HG03060 (cell line): ENCODE data around the gene LITAF.
"Not testable (repeated sequence)": the region's sequence is repeated elsewhere in the genome, so short reads cannot be mapped to it uniquely, and the experiment has no call there.

Experiments
- ATAC-seq: cut with Tn5 transposase; IDR thresholded peaks from one replicate; pipeline ENCODE4 v1.9.1; 2021; ENCODE audit warnings: low read depth, moderate number of reproducible peaks; ENCODE audit not compliant: unreplicated experiment

Gene LITAF

DNA sequence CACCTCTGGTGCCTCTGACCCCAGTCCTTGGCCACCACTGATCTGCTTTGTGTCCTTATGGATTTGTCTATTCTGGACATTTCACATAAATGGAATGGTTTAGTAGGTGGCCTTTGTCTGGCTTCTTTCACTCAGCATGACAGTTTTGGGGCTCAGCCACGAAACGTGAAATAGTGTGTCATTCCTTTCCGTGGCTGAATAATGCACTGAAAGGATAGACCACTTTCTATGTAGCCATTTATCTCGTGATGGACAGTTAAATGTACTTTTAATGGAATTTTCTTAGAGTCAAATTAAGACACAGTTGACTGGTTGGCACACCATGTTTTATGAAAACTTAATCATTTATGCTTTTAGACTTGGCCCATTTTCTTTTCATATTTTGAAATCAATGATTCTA, 57.4 kb downstream of the LITAF start:
- no peak for ATAC-seq

- no peak for ATAC-seq
These were observed 58.7 kb downstream of the LITAF start for GRCh38 chr16:11528053-11528452.

- no peak for ATAC-seq
These were observed 59.9 kb downstream of the LITAF start for GRCh38 chr16:11526655-11527350.

GRCh38 chr16:11524098-11524760, 62.5 kb downstream of the LITAF start:
- ATAC-seq: no peak

- no peak for ATAC-seq
These were observed 65.7 kb downstream of the LITAF start for GRCh38 chr16:11521055-11521454.

- no peak for ATAC-seq
These were observed 66.3 kb downstream of the LITAF start for GRCh38 chr16:11520442-11520841.

GRCh38 chr16:11517961-11518360, 68.8 kb downstream of the LITAF start:
- ATAC-seq: no peak

DNA sequence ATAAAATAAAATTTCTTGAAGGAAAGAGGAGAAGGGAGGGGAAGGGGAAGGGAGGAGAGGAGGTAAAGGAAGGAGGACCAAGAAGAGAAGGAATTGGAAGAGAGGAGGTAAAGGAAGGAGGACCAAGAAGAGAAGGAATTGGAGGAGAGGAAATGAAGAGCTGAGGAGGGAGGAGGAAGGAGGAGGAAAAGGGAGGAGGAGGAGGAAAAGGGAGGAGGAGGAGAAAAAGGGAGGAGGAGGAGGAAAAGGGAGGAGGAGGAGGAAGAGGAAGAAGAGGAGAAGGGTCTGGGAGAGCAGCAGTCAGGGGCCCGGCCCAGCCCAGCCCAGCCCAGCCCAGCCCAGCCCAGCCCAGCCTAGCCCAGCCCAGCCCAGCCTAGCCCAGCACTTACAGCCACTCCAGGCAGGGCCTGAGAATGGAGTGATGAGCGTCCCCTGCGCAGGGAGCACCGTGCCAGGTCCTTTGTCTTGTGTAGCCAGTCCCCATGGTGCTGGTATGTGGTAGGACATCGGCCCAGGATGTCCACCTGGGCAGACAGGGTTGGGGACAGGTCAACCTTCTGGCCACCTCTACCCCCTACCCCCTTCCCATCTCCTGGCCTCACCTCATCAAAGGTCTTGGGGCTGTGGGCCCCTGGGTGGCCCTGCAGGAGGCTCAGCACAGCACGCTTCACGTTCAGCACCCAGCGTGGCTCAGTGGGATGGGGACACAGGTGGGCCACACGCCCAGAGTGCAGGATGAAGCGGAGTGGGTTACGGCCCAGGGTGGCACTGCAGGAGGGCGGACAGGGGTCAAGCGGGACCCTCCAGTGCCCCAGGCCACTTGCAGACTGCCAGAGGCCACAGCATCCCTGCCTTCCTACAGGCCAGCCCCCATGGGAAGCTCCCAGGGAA, 70.9 kb downstream of the LITAF start:
- no peak for ATAC-seq

DNA sequence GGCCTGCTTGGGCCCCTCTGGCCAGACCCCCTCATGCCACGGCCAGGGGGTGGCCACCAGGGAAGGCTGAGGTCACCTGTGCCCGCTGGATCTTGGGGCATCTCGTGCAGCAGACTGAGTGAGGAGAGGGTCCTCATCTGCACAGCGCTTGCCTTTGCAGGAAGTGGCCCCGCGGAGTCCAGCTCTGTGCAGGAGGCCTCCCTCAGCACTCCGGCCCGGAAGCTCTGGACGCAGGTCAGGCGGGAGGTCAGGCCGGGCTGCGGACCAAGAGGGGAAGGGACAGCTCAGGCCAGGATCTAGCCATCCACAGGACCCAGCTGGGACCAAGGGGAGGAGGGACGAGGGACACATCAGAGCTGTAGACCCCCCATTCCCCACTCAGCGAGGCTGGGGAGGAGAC, 72.4 kb downstream of the LITAF start:
- ATAC-seq: no peak

DNA sequence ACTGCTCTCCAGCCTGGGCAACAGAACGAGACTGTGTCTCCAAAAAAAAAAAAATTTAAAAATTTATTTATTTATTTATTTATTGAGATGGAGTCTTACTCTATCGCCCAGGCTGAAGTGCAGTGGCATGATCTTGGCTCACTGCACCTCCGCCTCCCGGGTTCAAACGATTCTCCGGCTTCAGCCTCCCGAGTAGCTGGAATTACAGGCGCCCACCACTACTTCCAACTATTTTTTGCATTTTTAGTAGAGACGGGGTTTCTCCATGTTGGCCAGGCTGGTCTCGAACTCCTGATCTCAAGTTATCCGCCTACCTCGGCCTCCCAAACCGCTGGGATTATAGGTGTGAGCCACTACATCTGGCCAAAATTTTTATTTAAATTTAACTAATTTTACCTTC, 73.4 kb downstream of the LITAF start:
- not testable (repeated sequence) for ATAC-seq

- no peak for ATAC-seq
These were observed 74.9 kb downstream of the LITAF start for GRCh38 chr16:11511801-11512200.

- ATAC-seq: no peak
These were observed 75.4 kb downstream of the LITAF start for GRCh38 chr16:11511328-11511727.

DNA sequence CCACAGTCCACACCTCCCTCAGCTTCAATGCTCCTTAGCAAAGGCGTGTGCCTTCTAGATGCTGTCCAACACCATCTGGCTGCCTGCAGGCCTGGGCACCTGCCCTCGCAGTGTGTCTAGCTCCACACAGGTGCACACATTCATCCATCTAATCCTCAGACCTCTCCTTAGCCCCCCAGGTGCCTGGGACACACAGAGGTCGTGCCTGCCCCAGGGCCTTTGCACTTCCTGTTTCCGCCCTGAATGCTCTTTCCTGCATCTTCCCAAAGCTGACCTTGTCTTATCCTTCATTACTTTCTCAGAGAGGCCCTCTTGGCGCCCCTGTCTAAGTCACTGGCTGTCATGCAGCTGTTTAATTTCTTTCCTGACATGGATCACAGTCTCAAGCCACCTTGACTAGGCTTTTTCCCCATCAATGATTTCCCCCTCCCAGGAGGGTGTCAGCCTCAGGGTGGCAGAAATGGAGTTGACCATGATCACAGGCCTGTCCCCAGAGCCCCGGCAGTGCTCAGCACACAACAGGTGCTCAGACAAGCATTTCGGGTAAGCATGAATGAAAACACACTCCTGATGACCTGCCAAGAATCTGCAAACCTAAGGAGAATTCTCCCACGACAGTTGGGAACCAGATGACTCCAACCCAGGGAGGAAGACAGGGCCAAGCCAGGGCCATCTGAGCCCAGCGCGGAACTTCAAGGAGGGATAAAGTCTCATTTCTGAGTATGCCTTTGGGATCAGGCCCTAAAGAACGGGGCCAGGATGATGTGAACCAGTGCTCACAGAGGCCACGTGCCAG, 76.3 kb downstream of the LITAF start:
- no peak for ATAC-seq

GRCh38 chr16:11507991-11508390, 78.7 kb downstream of the LITAF start:
- ATAC-seq: no peak

GRCh38 chr16:11507350-11507749, 79.4 kb downstream of the LITAF start:
- ATAC-seq: no peak

- ATAC-seq: no peak
These were observed 79.9 kb downstream of the LITAF start for GRCh38 chr16:11506741-11507305.

DNA sequence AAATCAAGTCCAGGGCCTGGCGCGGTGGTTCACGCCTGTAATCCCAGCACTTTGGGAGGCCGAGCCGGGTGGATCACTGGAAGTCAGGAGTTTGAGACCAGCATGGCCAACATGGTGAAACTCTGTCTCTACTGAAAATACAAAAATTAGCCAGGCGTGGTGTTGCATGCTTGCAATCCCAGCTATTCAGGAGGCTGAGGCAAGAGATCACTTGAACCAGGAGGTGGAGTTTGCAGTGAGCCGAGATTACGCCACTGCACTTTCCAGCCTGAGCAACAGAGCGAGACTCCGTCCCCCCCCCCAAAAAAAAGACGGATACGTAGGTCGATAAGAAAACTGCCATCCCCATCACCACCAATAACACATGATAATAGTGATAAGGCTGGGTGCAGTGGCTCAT, 82.5 kb downstream of the LITAF start:
- not testable (repeated sequence) for ATAC-seq

DNA sequence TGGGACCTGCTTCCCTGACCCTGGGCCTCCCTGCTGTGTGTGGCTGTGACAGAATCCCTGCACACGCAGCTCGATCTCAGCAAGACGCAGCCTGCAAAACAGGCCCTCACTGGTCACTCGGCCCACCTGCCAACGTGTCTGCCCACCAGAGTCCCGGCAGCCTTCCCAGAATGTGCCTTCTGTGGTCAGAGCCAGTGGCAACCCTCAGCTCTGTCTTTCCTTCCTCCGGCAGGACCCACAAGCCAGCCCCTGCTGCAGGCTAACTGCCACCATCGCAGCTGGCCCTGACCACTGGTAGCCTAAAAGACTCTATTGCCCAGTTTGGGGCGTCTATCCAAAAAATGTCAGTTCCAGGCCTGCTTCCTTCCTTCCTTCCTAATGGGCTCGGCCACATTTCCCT, 83.2 kb downstream of the LITAF start:
- no peak for ATAC-seq

DNA sequence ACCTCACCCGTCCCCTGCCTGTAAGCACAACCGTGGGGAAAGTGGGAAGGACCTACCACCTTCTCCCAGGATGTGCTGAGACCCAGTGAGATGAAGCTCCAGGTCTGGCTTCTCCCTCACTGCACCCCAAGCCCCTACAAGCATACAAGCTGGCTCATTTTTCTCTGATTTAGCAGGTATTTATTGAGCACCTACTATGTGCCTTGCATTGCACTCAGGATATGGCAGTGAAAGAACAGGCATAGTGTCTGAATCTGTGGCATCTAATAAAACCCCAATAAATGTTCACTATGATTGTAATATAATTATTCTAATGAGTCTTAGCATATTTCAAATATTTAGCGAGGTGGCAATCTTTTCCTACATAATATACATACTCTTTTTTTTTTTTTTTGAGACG, 84.5 kb downstream of the LITAF start:
- ATAC-seq: no peak

GRCh38 chr16:11501632-11502031, 85.1 kb downstream of the LITAF start:
- ATAC-seq: no peak
